ENCODE results near the gene SLC25A1. TPM values are rescaled to one million over a fixed set of nuclear protein-coding genes. Genes with fewer than 3 reads are reported as not detected.

SLC25A1 gene
- total and polyA plus RNA-seq, 10 of the 15 experiments (the other 5 are each of a cell fraction or from before 2014, with no cell fraction given) = 2.3 to 79.0 (median 30.3) TPM

GRCh38 chr22:19220867-19221266, 42.3 kb upstream of the SLC25A1 start:
- FAIRE-seq = no peak
- intact Hi-C loops (cut with micrococcal nuclease; ENCODE audit: unreplicated experiment) = no loop called here
- Histone ChIP-seq H3K79me2 (ENCODE audit: control insufficient read depth, insufficient read depth, low read length) (no peaks in the 10 kb centered on the region), H3K9ac (ENCODE audit: control insufficient read depth, insufficient read depth, low read length) (no peak overlapping the region), H3K36me3 (ENCODE audit: control insufficient read depth in 2 of 2, insufficient read depth in 2 of 2, low read length in 1 of 2) (no peaks in the 10 kb centered on the region), H3K27me3 (replicated peaks in 1 of 2; ENCODE audit: control insufficient read depth in 2 of 2, insufficient read depth in 2 of 2, low read length in 1 of 2) (no peaks in the 10 kb centered on the region; a peak in 1 of 4 replicates), H3K9me3 (replicated peaks; ENCODE audit: control insufficient read depth, insufficient read depth, low read length) (no peaks in the 10 kb centered on the region), H3K4me1 (ENCODE audit: control insufficient read depth, insufficient read depth, low read length) (no peaks in the 10 kb centered on the region; the same call in 1 of the 2 replicates), H3K4me3 (no peak overlapping the region), H3K27ac (ENCODE audit: control insufficient read depth, insufficient read depth) (no peak overlapping the region), H2AFZ (ENCODE audit: control insufficient read depth, low read depth, low read length) (no peak overlapping the region), H3K4me2 (ENCODE audit: control insufficient read depth, insufficient read depth) (no peak overlapping the region), H4K20me1 (ENCODE audit: control insufficient read depth, insufficient read depth) (no peaks in the 10 kb centered on the region)
- in situ Hi-C loops (cut with MboI) = no loop called here
- ChIA-PET SMC1A (ENCODE audit: uncharacterized antibody, unreplicated experiment) (no interaction called here), POLR2A (no interaction called here), CTCF (no interaction called here), RAD21 (ENCODE audit: unreplicated experiment) (no interaction called here)
- no TSS peak for BruUV-seq (replicated peaks)
- ATAC-seq = no peak
- 18% methylated on average over 3 of the region's 3 CpGs for WGBS (ENCODE audit: insufficient coverage, insufficient replicate concordance, low lambda C conversion rate, missing lambda C conversion rate)
- TF ChIP-seq CEBPB (IDR thresholded peaks at IDR 0.05; ENCODE audit: borderline replicate concordance in 1 of 2, low read depth in 2 of 2, low read length in 2 of 2) (no peak), ESRRA (IDR thresholded peaks at IDR 0.05; ENCODE audit: low read length) (no peak), ELK1 (IDR thresholded peaks at IDR 0.05; ENCODE audit: low read depth, low read length) (no peak), HDAC2 (IDR thresholded peaks at IDR 0.05) (no peak), MTA2 (IDR thresholded peaks at IDR 0.05; ENCODE audit: low read depth) (no peak), POLR2A (IDR thresholded peaks at IDR 0.05; ENCODE audit: low read depth, low read length) (no peak), ZNF592 (IDR thresholded peaks at IDR 0.05) (no peak), MAX (IDR thresholded peaks at IDR 0.05; ENCODE audit: low read depth, low read length) (no peak), SMAD1 (IDR thresholded peaks at IDR 0.05; ENCODE audit: low read depth, partially characterized antibody) (no peak), HDAC6 (IDR thresholded peaks at IDR 0.05; ENCODE audit: unreplicated experiment) (no peak), ZNF24 (IDR thresholded peaks at IDR 0.05) (no peak), HSF1 (IDR thresholded peaks at IDR 0.05; ENCODE audit: low read depth, low read length) (no peak), NBN (IDR thresholded peaks at IDR 0.05) (no peak), SIX5 (IDR thresholded peaks at IDR 0.05; ENCODE audit: low read depth, low read length, severe bottlenecking) (no peak), RBBP5 (conservative IDR thresholded peaks at IDR 0.05) (no peak), SPI1 (IDR thresholded peaks at IDR 0.05; ENCODE audit: borderline replicate concordance, insufficient read depth, low read depth, low read length) (no peak)
- DNase-seq (ENCODE audit: low read depth, low spot score) = no peak

All from GM12878 (cell line).